HTERT RPE-1 (cell line): Measurements from ENCODE around the gene DRAM2.
"Not testable (repeated sequence)": the region's sequence is repeated elsewhere in the genome, so short reads cannot be mapped to it uniquely, and the experiment has no call there.

Source experiments
- in situ Hi-C: fragments of 300-500 bp; cut with MboI; formaldehyde crosslinking; loops from 4 replicates; pipeline ENCODE4 v1.14.3; 2020; ENCODE audit warnings: low sequenced_read_pairs

DRAM2 gene

GRCh38 chr1:111084999-111085398 is 54.9 kb downstream of the DRAM2 start:
- in situ Hi-C loops = no loop called here

GRCh38 chr1:111082421-111083203 is 57.3 kb downstream of the DRAM2 start:
- in situ Hi-C loops = no loop called here

- in situ Hi-C loops = not testable (repeated sequence)
Observed at GRCh38 chr1:111079329-111079728, 60.6 kb downstream of the DRAM2 start.

- in situ Hi-C loops = not testable (repeated sequence)
Observed at GRCh38 chr1:111077312-111077711, 62.6 kb downstream of the DRAM2 start.
